Activated naive CD8-positive, alpha-beta T cell treated with anti-CD3 and anti-CD28 coated beads for 36 hours (primary cell): ENCODE results near the gene RALY. TPM values are rescaled to one million over a fixed set of nuclear protein-coding genes. Genes with fewer than 3 reads are reported as not detected.
A peak's percentile ranks its signal among the peaks of the same experiment; 100 is the strongest.

ENCODE experiments used
- DNase-seq: peaks from one replicate; pipeline ENCODE4 v3.0.0; 2021
- H3K27ac Mint-ChIP-seq: one replicate; pipeline ENCODE4 v1.8.0; 2022; ENCODE audit warnings: mild to moderate bottlenecking, moderate library complexity, mixed read lengths
- H3K27me3 Mint-ChIP-seq: one replicate; pipeline ENCODE4 v1.8.0; 2022; ENCODE audit warnings: mild to moderate bottlenecking, mixed read lengths
- H3K36me3 Mint-ChIP-seq: one replicate; pipeline ENCODE4 v1.8.0; 2021; ENCODE audit warnings: mild to moderate bottlenecking, mixed read lengths
- H3K4me1 Mint-ChIP-seq: one replicate; pipeline ENCODE4 v1.8.0; 2021; ENCODE audit warnings: mixed read lengths
- H3K4me3 Mint-ChIP-seq: one replicate; pipeline ENCODE4 v1.8.0; 2022; ENCODE audit warnings: mild to moderate bottlenecking, moderate library complexity, mixed read lengths
- H3K9me3 Mint-ChIP-seq: one replicate; pipeline ENCODE4 v1.8.0; 2022; ENCODE audit warnings: mixed read lengths
- total RNA-seq, 2 experiments: library from RNA; stranded (reverse); gene quantifications; one replicate each; pipeline ENCODE4 v1.2.3, GENCODE V29; 2021

Gene RALY
- total RNA-seq: 100 to 1,000 TPM; 147 to 148 TPM

DNA sequence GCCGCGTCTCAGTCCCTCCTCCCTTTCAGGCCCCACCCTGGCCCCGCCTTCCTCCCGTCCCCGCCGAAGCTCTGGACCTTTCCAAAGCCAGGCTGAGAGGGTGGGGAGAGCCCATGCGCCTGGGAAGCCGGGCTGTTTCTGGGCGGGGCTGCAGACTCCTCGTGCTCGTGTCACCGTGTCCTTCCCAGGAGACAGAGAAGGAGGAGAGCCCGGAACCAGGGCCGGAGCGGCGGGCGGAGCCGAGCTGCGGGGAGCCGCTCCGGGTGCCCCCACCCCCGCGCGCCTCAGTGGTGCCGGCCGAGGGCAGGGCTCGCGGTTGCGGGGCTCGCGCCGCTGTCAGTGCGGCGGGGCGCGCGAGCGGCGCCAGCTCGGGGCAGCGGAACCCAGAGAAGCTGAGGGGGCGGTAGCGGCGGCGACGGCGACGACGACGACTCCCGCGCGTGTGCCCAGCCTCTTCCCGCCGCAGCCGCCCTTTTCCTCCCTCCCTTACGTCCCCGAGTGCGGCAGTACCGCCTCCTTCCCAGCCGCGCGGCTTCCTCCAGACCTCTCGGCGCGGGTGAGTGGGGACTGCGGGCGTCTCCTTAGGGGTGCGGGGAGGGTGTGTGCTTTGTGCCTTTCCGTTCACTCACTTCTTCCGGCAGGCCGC is at the start of gene RALY:
RALY (plus strand) TSS at position 336 of the 646 bp plus-strand sequence. CDS start 78,164 bp downstream, outside the sequence.
- Mint-ChIP-seq H3K4me1 (peaks cover 56% of the 10 kb centered on the region), H3K27ac (peak within 1 kb of the TSS; percentile 98), H3K36me3 (peaks cover 54% of the 10 kb centered on the region), H3K27me3 (no peaks in the 10 kb centered on the region), H3K4me3 (peak within 1 kb of the TSS; percentile 94), H3K9me3 (no peaks in the 10 kb centered on the region)
- peak; percentile 93 for DNase-seq

DNA sequence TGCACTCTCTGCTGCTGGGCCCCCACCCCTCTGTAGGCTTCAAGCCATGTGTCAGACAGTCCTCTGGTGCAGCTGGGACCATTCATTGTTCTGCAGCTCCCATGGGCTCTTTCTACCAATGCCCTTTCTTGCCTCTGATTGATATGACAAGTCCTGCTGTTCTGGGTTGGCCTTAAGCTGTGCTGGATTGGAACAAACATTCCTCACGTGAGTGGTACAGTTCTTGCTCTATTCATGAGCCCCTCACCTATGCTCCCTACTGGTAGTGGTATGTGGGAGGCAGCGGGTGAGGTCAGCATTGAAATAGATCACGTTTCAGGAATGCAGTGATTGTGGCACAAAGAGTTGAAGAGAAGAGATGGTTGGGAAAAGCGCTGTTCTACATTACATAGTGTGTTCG is 48.8 kb upstream of the RALY start:
- Mint-ChIP-seq H3K4me3 (no peak overlapping the region), H3K4me1 (no peaks in the 10 kb centered on the region)

DNA sequence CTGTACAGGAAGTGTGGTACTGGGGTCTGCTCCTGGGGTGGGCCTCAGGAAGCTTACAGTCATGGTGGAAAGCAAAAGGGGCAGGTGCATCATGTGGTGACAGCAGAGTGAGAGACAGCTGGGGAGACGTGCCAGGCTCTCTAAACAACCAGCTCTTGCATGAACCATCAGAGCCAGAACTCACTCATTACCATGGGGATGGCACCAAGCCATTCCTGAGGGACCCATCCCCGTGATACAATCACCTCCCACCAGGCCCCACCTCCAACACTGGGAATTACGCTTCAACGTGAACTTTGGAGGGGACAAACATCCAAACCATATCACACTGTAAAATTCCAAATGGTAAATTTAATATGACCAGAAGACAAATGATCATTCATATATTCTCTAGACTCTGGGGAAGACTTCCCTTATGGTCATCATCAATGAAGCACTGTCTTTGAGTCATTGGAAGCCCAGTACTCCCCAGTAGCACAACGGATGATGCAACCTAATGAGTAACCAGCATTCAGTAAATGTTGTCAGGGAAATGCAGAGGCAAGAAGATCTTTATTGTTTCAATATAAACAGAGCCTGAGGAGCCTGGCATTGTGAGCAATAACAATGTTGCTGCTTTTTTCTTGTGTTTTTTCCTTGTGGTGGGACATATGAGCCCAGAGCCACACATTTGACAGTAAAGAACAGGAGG is 48.2 kb upstream of the RALY start:
- Mint-ChIP-seq H3K27me3 (no peaks in the 10 kb centered on the region), H3K4me1 (no peaks in the 10 kb centered on the region), H3K4me3 (no peak overlapping the region), H3K27ac (no peak overlapping the region), H3K36me3 (peaks cover 3% of the 10 kb centered on the region), H3K9me3 (peaks cover 20% of the 10 kb centered on the region)
- DNase-seq: no peak

More for the DNA sequence above, 48.8 kb upstream of the RALY start:
- Mint-ChIP-seq H3K27ac (no peak overlapping the region), H3K27me3 (no peaks in the 10 kb centered on the region), H3K36me3 (peaks cover 3% of the 10 kb centered on the region), H3K9me3 (peaks cover 18% of the 10 kb centered on the region)
- DNase-seq: no peak

DNA sequence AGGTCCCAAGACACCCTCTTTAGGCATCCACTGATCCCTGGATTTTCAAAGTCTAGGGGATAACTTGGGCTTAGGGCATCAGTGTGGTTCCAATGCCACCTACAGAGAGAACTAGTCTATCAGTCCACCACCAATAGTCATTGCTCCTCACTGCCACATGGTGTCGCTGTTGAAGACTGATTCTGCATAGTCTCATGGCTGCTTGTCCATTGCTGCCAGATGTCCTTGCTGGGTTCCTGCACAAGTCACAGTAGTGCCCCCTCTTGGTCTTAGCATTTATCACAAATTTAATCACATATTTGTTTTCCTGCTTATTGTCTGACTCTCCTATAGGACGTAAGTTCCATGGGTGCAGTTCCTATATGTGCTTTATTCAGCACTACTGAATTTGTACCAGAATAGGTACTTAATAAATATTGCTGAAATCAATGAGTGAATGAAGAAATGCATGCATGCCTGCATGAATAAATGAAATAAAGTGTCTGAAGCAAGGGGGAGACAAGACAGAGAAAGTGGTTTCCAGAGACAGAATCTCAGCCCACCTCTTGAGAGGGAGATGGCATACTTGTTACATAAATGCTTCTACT is 45.9 kb upstream of the RALY start:
- DNase-seq: peak; percentile 56
- Mint-ChIP-seq H3K4me3 (no peak overlapping the region), H3K4me1 (no peaks in the 10 kb centered on the region), H3K27me3 (no peaks in the 10 kb centered on the region), H3K9me3 (peaks cover 22% of the 10 kb centered on the region), H3K36me3 (peaks cover 5% of the 10 kb centered on the region), H3K27ac (no peak overlapping the region)

DNA sequence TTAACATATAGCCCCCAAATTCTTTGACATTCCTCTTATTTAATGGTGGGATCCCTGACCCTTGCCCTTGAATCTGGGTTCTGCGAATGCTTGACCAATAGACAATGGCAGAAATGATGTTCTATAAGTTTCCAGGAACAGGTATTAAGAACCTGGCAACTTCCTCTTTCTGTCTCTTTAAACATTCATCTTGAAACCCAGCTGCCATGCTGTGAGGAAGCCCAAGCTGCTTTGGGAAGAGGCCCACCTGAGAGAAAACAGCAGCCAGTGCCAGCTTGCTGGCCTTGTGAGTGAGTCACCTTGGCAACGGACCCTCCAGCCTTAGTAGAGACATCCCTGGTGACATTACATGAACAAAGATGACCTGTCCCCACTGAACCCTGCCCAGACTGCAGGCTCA is 45.2 kb upstream of the RALY start:
- no peaks in the 10 kb centered on the region for H3K4me1 Mint-ChIP-seq
- H3K36me3 Mint-ChIP-seq: peaks cover 5% of the 10 kb centered on the region
- no peak for DNase-seq
- no peak overlapping the region for H3K4me3 Mint-ChIP-seq
- no peaks in the 10 kb centered on the region for H3K27me3 Mint-ChIP-seq
- H3K27ac Mint-ChIP-seq: no peak overlapping the region
- peaks cover 22% of the 10 kb centered on the region for H3K9me3 Mint-ChIP-seq

DNA sequence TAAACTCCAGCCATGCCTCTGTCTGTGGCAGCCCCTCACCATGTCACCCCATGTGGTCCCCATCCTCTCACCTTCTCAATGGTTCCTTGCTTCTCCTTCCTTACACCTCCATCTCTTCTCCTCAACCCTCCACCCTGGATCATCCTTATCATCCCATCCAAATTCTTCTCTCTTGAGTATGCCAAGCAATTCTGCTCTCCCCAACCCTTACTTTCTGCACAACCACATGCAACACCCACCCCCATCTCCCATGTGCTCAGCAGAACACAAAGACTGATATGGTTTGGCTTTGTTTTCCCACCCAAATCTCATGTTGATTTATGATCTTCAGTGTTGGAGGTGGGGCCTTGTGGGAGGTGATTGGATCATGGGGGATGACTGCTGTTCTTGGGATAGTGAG is 42.5 kb upstream of the RALY start:
- peaks cover 22% of the 10 kb centered on the region for H3K9me3 Mint-ChIP-seq

DNA sequence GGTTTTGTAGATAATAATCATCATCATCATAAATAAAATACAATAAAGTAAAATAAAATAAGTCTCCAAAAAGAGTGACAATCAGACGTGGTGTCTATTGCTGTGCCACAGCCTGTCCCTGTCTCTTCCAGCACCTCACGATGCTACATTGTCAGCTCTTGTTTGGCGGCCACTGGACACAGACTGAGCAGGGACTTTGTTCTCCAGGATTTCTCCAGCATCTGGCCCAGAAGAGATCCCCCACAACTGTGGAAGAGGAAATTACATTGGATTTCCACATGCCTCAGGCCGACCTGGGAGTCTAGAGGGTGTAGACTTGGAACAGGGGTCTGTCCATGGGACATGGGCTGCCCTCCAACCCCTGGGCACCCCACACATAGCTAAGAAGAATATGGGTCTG is 39.2 kb upstream of the RALY start:
- H3K4me3 Mint-ChIP-seq: no peak overlapping the region
- no peaks in the 10 kb centered on the region for H3K4me1 Mint-ChIP-seq
- peaks cover 4% of the 10 kb centered on the region for H3K9me3 Mint-ChIP-seq
- DNase-seq: no peak
- H3K36me3 Mint-ChIP-seq: peaks cover 2% of the 10 kb centered on the region
- no peaks in the 10 kb centered on the region for H3K27me3 Mint-ChIP-seq
- H3K27ac Mint-ChIP-seq: no peak overlapping the region

More for the DNA sequence above, 42.5 kb upstream of the RALY start:
- H3K4me3 Mint-ChIP-seq: no peak overlapping the region
- H3K27me3 Mint-ChIP-seq: no peaks in the 10 kb centered on the region
- H3K27ac Mint-ChIP-seq: no peak overlapping the region
- no peaks in the 10 kb centered on the region for H3K4me1 Mint-ChIP-seq
- peaks cover 5% of the 10 kb centered on the region for H3K36me3 Mint-ChIP-seq
- DNase-seq: no peak

DNA sequence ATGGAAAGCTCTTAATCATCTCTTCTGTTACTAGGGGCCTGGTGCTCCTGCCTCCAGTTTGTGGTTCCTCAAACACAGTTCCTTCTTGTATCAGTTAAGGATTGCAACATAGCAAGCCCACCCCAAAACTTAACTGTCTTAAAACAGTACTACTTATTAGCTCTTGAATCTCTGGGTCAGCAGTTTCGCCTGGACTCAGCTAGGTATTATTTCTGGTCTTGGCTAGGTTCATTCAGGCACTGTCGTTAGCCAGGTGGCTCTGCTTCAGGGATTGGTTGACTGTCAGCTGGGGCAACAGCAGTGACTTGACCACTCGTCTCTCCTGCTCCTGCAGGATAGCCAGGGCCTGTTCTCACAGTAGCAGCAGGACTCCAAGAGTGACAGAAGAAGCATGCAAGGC is 30.0 kb upstream of the RALY start:
- Mint-ChIP-seq H3K9me3 (no peaks in the 10 kb centered on the region), H3K4me3 (no peak overlapping the region), H3K4me1 (no peaks in the 10 kb centered on the region), H3K27me3 (no peaks in the 10 kb centered on the region), H3K36me3 (no peaks in the 10 kb centered on the region), H3K27ac (no peak overlapping the region)
- no peak for DNase-seq

DNA sequence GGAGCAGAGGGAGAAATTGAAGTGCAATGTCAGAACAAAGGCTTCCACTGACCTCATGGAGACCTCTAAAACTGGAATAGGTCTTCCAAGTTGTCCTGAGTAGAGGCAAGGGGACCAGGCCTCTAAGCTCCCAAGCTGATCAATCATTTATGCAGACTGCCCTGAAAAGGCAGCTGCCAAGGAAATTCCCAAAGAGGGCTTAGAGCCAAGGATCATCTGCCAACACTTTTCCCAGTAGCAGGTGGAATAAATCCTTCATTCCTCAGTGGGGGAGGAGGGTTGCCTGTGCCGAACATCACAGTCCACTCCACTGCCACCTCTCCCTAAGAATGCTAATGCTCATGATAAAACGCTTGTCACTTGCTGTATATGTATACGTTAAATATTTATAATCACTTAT is 29.3 kb upstream of the RALY start:
- Mint-ChIP-seq H3K4me3 (no peak overlapping the region), H3K36me3 (no peaks in the 10 kb centered on the region), H3K9me3 (no peaks in the 10 kb centered on the region), H3K4me1 (no peaks in the 10 kb centered on the region), H3K27ac (no peak overlapping the region), H3K27me3 (no peaks in the 10 kb centered on the region)
- no peak for DNase-seq

DNA sequence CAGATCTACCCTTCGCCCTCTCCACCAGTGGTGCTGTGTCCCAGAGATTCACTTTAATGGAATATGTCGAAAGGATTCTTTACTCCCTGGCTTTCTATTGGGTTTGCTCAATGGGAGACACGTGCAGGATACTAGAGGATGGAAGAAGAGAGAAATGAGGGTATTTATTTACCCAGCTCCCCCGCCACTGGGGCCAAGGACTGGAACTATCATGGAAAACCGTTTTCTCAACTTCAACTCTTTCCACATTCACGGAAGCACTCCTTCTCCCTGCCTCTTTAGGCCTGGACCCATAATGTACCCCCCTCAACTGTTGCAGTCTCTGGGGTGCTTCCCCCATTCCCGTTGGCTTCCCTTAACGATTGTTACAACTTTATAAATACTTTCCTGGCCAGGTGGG is 26.6 kb upstream of the RALY start:
- H3K27ac Mint-ChIP-seq: no peak overlapping the region
- no peak overlapping the region for H3K4me3 Mint-ChIP-seq
- H3K9me3 Mint-ChIP-seq: no peaks in the 10 kb centered on the region
- no peaks in the 10 kb centered on the region for H3K27me3 Mint-ChIP-seq
- DNase-seq: no peak
- H3K4me1 Mint-ChIP-seq: peaks cover 4% of the 10 kb centered on the region
- no peaks in the 10 kb centered on the region for H3K36me3 Mint-ChIP-seq

DNA sequence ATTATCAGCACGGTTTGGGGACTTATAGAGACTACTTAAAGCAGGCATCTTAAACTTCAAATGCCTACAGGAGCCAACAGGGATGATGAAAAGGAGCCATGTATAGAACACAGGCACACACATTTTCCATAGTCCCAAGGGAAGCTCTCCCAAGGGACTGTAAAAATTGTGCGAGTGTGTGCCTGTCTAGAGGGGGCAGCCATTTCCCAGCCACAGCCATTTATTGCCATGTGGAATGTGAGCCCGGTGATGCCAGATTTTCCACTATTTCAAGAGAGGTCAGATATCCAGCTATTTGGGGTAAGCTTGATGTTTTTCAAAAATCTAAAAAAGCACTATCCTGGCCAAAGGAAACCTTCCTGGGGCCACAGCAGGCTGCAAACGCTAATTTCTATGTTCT is 24.1 kb upstream of the RALY start:
- H3K36me3 Mint-ChIP-seq: no peaks in the 10 kb centered on the region
- H3K27ac Mint-ChIP-seq: no peak overlapping the region
- no peak for DNase-seq
- H3K4me1 Mint-ChIP-seq: peaks cover 4% of the 10 kb centered on the region
- no peaks in the 10 kb centered on the region for H3K9me3 Mint-ChIP-seq
- no peaks in the 10 kb centered on the region for H3K27me3 Mint-ChIP-seq
- H3K4me3 Mint-ChIP-seq: no peak overlapping the region

DNA sequence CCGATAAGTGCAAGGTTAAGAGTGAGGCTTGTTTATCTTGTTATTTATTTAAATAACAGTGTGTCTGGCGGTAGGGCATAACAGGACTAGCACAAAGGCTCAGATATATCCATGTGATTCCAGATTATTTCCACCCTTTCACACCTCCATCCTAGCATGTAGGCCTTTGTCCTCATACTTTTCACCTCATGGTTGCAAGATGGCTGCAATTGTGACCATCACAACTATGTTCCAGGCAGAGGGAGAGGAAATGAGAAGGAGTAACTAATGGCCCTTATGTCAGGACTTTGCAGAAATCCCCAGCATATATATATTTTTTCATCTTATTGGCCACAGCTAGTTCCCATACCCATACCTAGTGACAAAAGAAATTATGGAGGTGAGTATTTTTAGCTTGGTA is 23.5 kb upstream of the RALY start:
- no peak for DNase-seq
- peaks cover 4% of the 10 kb centered on the region for H3K4me1 Mint-ChIP-seq
- H3K27ac Mint-ChIP-seq: no peak overlapping the region
- H3K9me3 Mint-ChIP-seq: no peaks in the 10 kb centered on the region
- H3K4me3 Mint-ChIP-seq: no peak overlapping the region
- H3K36me3 Mint-ChIP-seq: no peaks in the 10 kb centered on the region
- no peaks in the 10 kb centered on the region for H3K27me3 Mint-ChIP-seq

DNA sequence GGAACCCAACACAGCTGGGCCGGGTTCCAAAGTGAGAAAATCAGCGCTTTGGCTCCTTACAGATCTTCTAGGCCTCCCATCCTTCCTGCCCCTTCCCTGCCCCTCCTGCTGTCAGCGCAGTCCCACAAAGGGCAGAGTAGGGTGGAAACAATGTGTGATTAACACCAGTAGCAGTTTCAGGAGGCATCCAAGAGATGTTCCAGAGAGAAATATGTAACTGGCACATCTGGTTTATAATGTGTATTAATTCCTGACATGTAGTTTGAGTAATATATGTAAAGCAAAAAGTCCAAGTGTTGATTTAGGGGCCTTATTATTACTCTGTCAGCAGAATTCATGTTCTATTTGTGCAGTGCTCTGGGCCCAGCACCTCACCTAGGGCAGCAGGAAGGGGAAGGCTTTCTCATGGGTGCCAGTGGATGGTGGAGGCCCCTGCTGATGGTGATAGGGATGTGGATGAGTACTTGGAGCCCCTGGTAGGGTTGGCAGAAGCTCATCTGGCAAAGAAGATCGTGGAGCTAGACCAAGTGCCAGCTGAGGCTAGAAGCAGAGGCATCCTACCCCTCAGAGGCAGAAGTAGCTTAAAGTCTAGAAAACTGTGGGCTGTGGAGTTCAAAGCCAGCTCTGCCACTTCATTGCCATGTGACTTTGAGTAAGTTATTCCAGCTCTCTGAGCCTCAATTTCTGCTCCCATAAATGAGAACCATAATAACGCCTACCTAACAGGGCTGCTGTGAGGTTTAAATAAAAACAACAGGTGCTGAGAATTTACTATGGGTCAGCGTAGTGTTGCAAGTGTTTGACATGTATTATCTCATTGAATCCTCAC is 22.4 kb upstream of the RALY start:
- Mint-ChIP-seq H3K27ac (no peak overlapping the region), H3K4me1 (peaks cover 4% of the 10 kb centered on the region), H3K36me3 (no peaks in the 10 kb centered on the region), H3K9me3 (no peaks in the 10 kb centered on the region), H3K27me3 (no peaks in the 10 kb centered on the region), H3K4me3 (no peak overlapping the region)
- DNase-seq: no peak

DNA sequence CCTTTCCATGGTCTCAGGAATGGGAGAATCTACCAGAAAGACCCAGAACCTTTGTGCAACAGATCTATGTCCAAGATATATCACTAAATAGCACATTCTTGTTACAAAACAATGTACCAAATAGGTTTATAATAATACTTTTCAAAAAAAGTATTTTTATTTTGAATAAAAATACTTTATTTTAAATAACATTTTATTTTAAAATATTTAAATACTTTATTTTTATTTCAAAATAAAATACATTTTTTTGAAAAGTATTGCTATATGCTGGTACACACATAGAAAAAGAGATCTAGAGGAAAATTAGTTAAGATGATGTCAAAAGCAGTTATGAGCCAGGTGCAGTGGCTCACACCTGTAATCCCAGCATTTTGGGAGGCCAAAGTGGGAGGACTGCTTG is 16.8 kb upstream of the RALY start:
- H3K4me3 Mint-ChIP-seq: no peak overlapping the region
- H3K4me1 Mint-ChIP-seq: no peaks in the 10 kb centered on the region
- no peak overlapping the region for H3K27ac Mint-ChIP-seq
- no peaks in the 10 kb centered on the region for H3K9me3 Mint-ChIP-seq
- no peaks in the 10 kb centered on the region for H3K36me3 Mint-ChIP-seq
- peaks cover 11% of the 10 kb centered on the region for H3K27me3 Mint-ChIP-seq
- no peak for DNase-seq

DNA sequence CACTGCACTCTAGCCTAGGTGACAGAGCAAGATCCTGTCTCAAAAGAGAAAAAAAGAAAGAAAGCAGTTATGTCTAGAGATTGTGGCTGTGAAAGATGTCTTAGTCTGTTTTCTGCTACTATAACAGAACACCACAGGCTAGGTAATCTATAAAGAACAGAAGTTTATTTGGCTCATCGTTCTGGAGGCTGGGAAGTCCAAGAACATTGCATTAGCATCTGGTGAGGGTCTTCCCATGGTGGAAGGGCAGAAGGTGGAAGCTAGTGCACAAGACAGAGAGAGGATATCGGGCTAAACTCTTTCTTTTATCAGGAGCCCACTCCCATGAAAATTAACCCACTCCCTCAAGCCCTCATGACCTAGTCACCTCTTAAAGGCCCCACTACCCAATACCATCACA is 16.2 kb upstream of the RALY start:
- no peak for DNase-seq
- H3K4me3 Mint-ChIP-seq: no peak overlapping the region
- H3K9me3 Mint-ChIP-seq: no peaks in the 10 kb centered on the region
- no peaks in the 10 kb centered on the region for H3K4me1 Mint-ChIP-seq
- no peaks in the 10 kb centered on the region for H3K36me3 Mint-ChIP-seq
- H3K27ac Mint-ChIP-seq: no peak overlapping the region
- peaks cover 11% of the 10 kb centered on the region for H3K27me3 Mint-ChIP-seq
